DOHH2 (cell line): ENCODE results near the gene PRTN3.
"Not testable (repeated sequence)": the region's sequence is repeated elsewhere in the genome, so short reads cannot be mapped to it uniquely, and the experiment has no call there.

Experiments used
- H3F3A ChIP-seq: fragments of 200-600 bp; sonication (generic), shearing (Covaris generic); 2 replicates; pipeline ENCODE4 v1.6.0; 2016; ENCODE audit warnings: antibody characterized with exemption, mild to moderate bottlenecking; ENCODE audit not compliant: control insufficient read depth, insufficient read depth
- H3K27ac ChIP-seq: fragments of 200-600 bp; sonication (generic); 2 replicates; pipeline ENCODE4 v1.5.1; 2014; ENCODE audit warnings: low read depth, mild to moderate bottlenecking, low read length, moderate library complexity
- H3K27me3 ChIP-seq: fragments of 200-600 bp; sonication (generic); 2 replicates; pipeline ENCODE4 v1.6.1; 2014; ENCODE audit warnings: mild to moderate bottlenecking, low read length, mixed read lengths; ENCODE audit not compliant: control insufficient read depth
- H3K36me3 ChIP-seq: fragments of 200-600 bp; sonication (generic); 2 replicates; pipeline ENCODE4 v1.6.1; 2014; ENCODE audit warnings: mild to moderate bottlenecking, low read length, moderate library complexity, mixed read lengths; ENCODE audit not compliant: control insufficient read depth
- H3K4me1 ChIP-seq: fragments of 200-600 bp; sonication (generic); 2 replicates; pipeline ENCODE4 v1.6.1; 2014; ENCODE audit warnings: mild to moderate bottlenecking, low read length, mixed read lengths; ENCODE audit not compliant: control insufficient read depth
- H3K4me2 ChIP-seq: fragments of 200-600 bp; sonication (generic); 2 replicates; pipeline ENCODE4 v1.6.0; 2014; ENCODE audit warnings: mild to moderate bottlenecking, low read length, moderate library complexity
- H3K4me3 ChIP-seq: fragments of 200-600 bp; sonication (generic); 2 replicates; pipeline ENCODE4 v1.5.1; 2014; ENCODE audit warnings: mild to moderate bottlenecking, low read length, mixed read lengths
- H3K79me2 ChIP-seq: fragments of 200-600 bp; sonication (generic); 2 replicates; pipeline ENCODE4 v1.6.1; 2014; ENCODE audit warnings: mild to moderate bottlenecking, low read length, mixed read lengths; ENCODE audit not compliant: control insufficient read depth
- H3K9me2 ChIP-seq: fragments of 200-600 bp; sonication (generic); replicated peaks from 2 replicates; pipeline ENCODE4 v1.6.1; 2014; ENCODE audit warnings: mild to moderate bottlenecking, low read length, mixed read lengths; ENCODE audit not compliant: control insufficient read depth
- H3K9me3 ChIP-seq: fragments of 200-600 bp; sonication (generic); 2 replicates; pipeline ENCODE4 v1.6.1; 2014; ENCODE audit warnings: antibody characterized with exemption, low read length, mixed read lengths; ENCODE audit not compliant: control insufficient read depth, insufficient read depth
- H4K20me1 ChIP-seq: fragments of 200-600 bp; sonication (generic); 2 replicates; pipeline ENCODE4 v1.6.0; 2014; ENCODE audit warnings: low read depth, mild to moderate bottlenecking, antibody characterized with exemption, low read length, moderate library complexity; ENCODE audit not compliant: control insufficient read depth, insufficient read depth
- EZH2phosphoT487 ChIP-seq: fragments of 200-600 bp; sonication (generic); IDR thresholded peaks from 2 replicates; pipeline ENCODE4 v1.6.1; 2017; ENCODE audit warnings: borderline replicate concordance, mild to moderate bottlenecking, antibody characterized with exemption, low read length, moderate library complexity, mixed read lengths
- TF ChIP-seq, protein P1 (sequence below): fragments of 200-600 bp; sonication (generic); IDR thresholded peaks from one replicate; pipeline ENCODE4 v1.5.1; 2014; ENCODE audit warnings: antibody characterized with exemption, mild to moderate bottlenecking, low read depth, low read length; ENCODE audit not compliant: poor library complexity, severe bottlenecking

The PRTN3 gene

DNA sequence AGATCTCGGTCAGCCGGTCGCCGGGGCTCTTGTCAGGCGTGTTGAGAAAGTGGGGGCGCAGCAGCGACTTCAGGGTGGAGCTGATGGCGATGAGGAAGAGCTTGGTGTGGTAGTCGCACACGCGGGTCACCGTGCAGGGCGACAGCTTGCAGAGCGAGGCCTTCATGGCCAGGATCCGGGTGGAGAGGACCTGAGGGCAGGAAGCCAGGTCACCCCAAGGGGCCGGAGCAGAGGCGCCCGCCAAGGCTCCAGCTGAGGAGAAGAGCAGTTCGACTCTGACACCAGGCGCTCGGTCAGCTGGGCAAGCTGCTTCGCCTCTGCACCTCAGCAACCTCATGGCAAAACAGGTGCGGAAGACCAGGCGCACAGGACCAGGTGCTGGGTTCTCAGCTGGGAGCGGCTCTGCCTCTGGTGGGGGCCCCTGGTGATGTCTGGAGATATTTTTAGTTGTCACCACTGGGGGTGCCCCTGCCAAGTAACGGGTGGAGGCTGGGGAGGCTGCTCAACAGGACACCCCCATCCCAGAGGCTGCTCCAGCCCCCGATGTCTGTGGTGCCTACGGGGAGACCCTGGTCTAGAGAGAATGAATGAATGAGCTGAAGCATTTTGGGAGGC lies 34.6 kb downstream of the PRTN3 start:
- no peak for TF ChIP-seq EZH2phosphoT487
- Histone ChIP-seq H3K27ac (no peak overlapping the region), H3K4me1 (peaks cover 9% of the 10 kb centered on the region), H3F3A (peaks cover 5% of the 10 kb centered on the region; the same call in 1 of the 2 replicates), H3K4me3 (no peak overlapping the region), H3K9me3 (no peaks in the 10 kb centered on the region), H3K36me3 (no peaks in the 10 kb centered on the region), H3K27me3 (no peaks in the 10 kb centered on the region), H4K20me1 (peaks cover 5% of the 10 kb centered on the region), H3K79me2 (no peaks in the 10 kb centered on the region), H3K9me2 (no peaks in the 10 kb centered on the region), H3K4me2 (no peak overlapping the region)

DNA sequence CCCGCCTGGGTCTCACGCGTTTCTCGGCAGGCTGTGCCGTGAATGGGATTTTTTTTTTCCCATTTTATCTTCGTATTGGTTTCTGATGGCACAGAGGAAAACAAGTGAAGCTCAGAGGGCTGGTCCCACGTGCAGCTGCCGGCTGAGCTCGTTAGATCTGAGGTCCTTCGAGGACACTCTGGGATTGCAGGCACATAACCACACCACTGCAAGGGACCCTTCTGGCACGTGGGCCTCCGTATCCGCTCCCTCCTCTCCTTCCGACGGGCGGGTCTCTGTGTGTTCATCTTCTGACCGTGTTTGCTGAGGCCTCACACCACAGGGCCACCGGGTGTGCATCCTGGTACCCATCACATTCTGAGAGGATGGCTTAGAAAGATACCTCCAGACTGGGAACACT lies 35.3 kb downstream of the PRTN3 start:
- Histone ChIP-seq H4K20me1 (peaks cover 5% of the 10 kb centered on the region), H3F3A (peaks cover 5% of the 10 kb centered on the region; the same call in 1 of the 2 replicates), H3K27ac (no peak overlapping the region), H3K4me3 (no peak overlapping the region), H3K9me3 (no peaks in the 10 kb centered on the region), H3K4me1 (peaks cover 9% of the 10 kb centered on the region), H3K79me2 (no peaks in the 10 kb centered on the region), H3K9me2 (no peaks in the 10 kb centered on the region), H3K27me3 (no peaks in the 10 kb centered on the region), H3K4me2 (no peak overlapping the region), H3K36me3 (no peaks in the 10 kb centered on the region)
- TF ChIP-seq EZH2phosphoT487 = no peak
- TF ChIP-seq, protein P1, sequence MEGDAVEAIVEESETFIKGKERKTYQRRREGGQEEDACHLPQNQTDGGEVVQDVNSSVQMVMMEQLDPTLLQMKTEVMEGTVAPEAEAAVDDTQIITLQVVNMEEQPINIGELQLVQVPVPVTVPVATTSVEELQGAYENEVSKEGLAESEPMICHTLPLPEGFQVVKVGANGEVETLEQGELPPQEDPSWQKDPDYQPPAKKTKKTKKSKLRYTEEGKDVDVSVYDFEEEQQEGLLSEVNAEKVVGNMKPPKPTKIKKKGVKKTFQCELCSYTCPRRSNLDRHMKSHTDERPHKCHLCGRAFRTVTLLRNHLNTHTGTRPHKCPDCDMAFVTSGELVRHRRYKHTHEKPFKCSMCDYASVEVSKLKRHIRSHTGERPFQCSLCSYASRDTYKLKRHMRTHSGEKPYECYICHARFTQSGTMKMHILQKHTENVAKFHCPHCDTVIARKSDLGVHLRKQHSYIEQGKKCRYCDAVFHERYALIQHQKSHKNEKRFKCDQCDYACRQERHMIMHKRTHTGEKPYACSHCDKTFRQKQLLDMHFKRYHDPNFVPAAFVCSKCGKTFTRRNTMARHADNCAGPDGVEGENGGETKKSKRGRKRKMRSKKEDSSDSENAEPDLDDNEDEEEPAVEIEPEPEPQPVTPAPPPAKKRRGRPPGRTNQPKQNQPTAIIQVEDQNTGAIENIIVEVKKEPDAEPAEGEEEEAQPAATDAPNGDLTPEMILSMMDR = no peak

- H3K27me3 ChIP-seq = no peaks in the 10 kb centered on the region
- peaks cover 3% of the 10 kb centered on the region; the same call in 1 of the 2 replicates for H3K36me3 ChIP-seq
- H3K9me2 ChIP-seq = no peaks in the 10 kb centered on the region
- TF ChIP-seq, protein P1 = no peak
- TF ChIP-seq EZH2phosphoT487 = no peak
- no peaks in the 10 kb centered on the region for H3K9me3 ChIP-seq
- no peak overlapping the region for H3K27ac ChIP-seq
- H3K4me3 ChIP-seq = no peak overlapping the region
- peaks cover 5% of the 10 kb centered on the region; the same call in 1 of the 2 replicates for H3F3A ChIP-seq
- no peaks in the 10 kb centered on the region for H3K79me2 ChIP-seq
- peaks cover 5% of the 10 kb centered on the region for H4K20me1 ChIP-seq
- no peak overlapping the region for H3K4me2 ChIP-seq
- H3K4me1 ChIP-seq = peaks cover 8% of the 10 kb centered on the region
These were observed 36.0 kb downstream of the PRTN3 start for GRCh38 chr19:876780-877314.

- H3K9me2 ChIP-seq, H3K4me1 ChIP-seq, H3K4me2 ChIP-seq, H3K27me3 ChIP-seq, H3K36me3 ChIP-seq, H4K20me1 ChIP-seq, H3K79me2 ChIP-seq, H3K9me3 ChIP-seq, H3K27ac ChIP-seq, H3F3A ChIP-seq, H3K4me3 ChIP-seq: not testable (repeated sequence)
These were observed 37.3 kb downstream of the PRTN3 start for GRCh38 chr19:877992-878660.

DNA sequence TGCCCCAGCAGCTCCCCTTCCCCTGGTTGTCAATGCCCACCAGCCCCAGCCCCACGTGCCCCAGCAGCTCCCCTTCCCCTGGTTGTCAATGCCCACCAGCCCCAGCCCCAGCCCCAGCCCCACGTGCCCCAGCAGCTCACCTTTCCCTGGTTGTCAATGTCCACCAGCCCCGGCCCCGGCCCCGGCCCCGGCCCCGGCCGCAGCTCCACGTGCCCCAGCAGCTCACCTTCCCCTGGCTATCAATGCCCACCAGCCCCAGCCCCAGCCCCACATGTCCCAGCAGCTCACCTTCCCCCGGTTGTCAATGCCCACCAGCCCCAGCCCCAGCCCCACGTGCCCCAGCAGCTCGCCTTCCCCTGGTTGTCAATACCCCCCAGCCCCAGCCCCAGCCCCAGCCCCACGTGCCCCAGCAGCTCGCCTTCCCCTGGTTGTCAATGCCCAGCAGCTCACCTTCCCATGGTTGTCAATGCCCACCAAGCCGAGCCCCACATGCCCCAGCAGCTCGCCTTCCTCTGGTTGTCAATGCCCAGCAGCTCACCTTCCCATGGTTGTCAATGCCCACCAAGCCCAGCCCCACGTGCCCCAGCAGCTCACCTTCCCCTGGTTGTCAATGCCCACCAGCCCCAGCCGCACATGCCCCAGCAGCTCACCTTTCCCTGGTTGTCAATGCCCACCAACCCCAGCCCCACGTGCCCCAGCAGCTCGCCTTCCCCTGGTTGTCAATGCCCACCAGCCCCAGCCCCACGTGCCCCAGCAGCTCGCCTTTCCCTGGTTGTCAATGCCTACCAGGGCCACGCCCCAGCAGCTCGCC lies 38.2 kb downstream of the PRTN3 start:
- not testable (repeated sequence) for H3K9me2 ChIP-seq, H3F3A ChIP-seq, H3K4me3 ChIP-seq, H3K9me3 ChIP-seq, H4K20me1 ChIP-seq, H3K4me2 ChIP-seq, H3K36me3 ChIP-seq, H3K27me3 ChIP-seq, H3K4me1 ChIP-seq, H3K79me2 ChIP-seq, H3K27ac ChIP-seq
